ENCODE results near the gene SYNJ2.

Gene SYNJ2

GRCh38 chr6:158000530-158001307 lies 19.1 kb downstream of the SYNJ2 start:
- Histone ChIP-seq H3K4me3 (ENCODE audit: low read length in 2 of 2) (no peak overlapping the region), H3K9ac (ENCODE audit: low read length in 2 of 2) (no peak overlapping the region), H3K27ac (ENCODE audit: low read length) (no peak overlapping the region), H3K9me3 (ENCODE audit: control insufficient read depth in 2 of 2, low read length in 2 of 2) (no peaks in the 10 kb centered on the region), H3K27me3 (ENCODE audit: control insufficient read depth in 1 of 2, insufficient read depth in 2 of 2, low read length in 2 of 2) (no peaks in the 10 kb centered on the region), H3K4me1 (ENCODE audit: control insufficient read depth, insufficient read depth, low read length) (peaks cover 44% of the 10 kb centered on the region), H3K36me3 (ENCODE audit: control insufficient read depth in 2 of 2, insufficient read depth in 2 of 2, low read length in 2 of 2) (peaks cover 0 to 4% of the 10 kb centered on the region in 2 donors)

- H3K4me3 ChIP-seq (ENCODE audit: low read length in 2 of 2) = peak overlapping the region in 1 of 2 donors; percentile 44
- peak overlapping the region in 1 of 2 donors; percentile 47 for H3K9ac ChIP-seq (ENCODE audit: low read length in 2 of 2)
- H3K27ac ChIP-seq (ENCODE audit: low read length) = peak overlapping the region; percentile 89
- H3K4me1 ChIP-seq (ENCODE audit: control insufficient read depth, insufficient read depth, low read length) = peaks cover 49% of the 10 kb centered on the region
- H3K36me3 ChIP-seq (ENCODE audit: control insufficient read depth in 2 of 2, insufficient read depth in 2 of 2, low read length in 2 of 2) = peaks cover 0 to 4% of the 10 kb centered on the region in 2 donors
- no peaks in the 10 kb centered on the region for H3K27me3 ChIP-seq (ENCODE audit: control insufficient read depth in 1 of 2, insufficient read depth in 2 of 2, low read length in 2 of 2)
- no peaks in the 10 kb centered on the region for H3K9me3 ChIP-seq (ENCODE audit: control insufficient read depth in 2 of 2, low read length in 2 of 2)
These were observed 20.7 kb downstream of the SYNJ2 start for GRCh38 chr6:158002249-158002950.

GRCh38 chr6:158002951-158003853 lies 21.5 kb downstream of the SYNJ2 start:
- H3K36me3 ChIP-seq (ENCODE audit: control insufficient read depth in 2 of 2, insufficient read depth in 2 of 2, low read length in 2 of 2) = no peaks in the 10 kb centered on the region
- H3K9me3 ChIP-seq (ENCODE audit: control insufficient read depth in 2 of 2, low read length in 2 of 2) = no peaks in the 10 kb centered on the region
- peak overlapping the region in 1 of 2 donors; percentile 47 for H3K9ac ChIP-seq (ENCODE audit: low read length in 2 of 2)
- H3K4me3 ChIP-seq (ENCODE audit: low read length in 2 of 2) = peak overlapping the region in 1 of 2 donors; percentile 44
- H3K27me3 ChIP-seq (ENCODE audit: control insufficient read depth in 1 of 2, insufficient read depth in 2 of 2, low read length in 2 of 2) = no peaks in the 10 kb centered on the region
- peaks cover 48% of the 10 kb centered on the region for H3K4me1 ChIP-seq (ENCODE audit: control insufficient read depth, insufficient read depth, low read length)
- peak overlapping the region; percentile 89 for H3K27ac ChIP-seq (ENCODE audit: low read length)

- Histone ChIP-seq H3K9me3 (ENCODE audit: control insufficient read depth in 2 of 2, low read length in 2 of 2) (no peaks in the 10 kb centered on the region), H3K9ac (ENCODE audit: low read length in 2 of 2) (no peak overlapping the region), H3K27me3 (ENCODE audit: control insufficient read depth in 1 of 2, insufficient read depth in 2 of 2, low read length in 2 of 2) (no peaks in the 10 kb centered on the region), H3K4me3 (ENCODE audit: low read length in 2 of 2) (peak overlapping the region in 1 of 2 donors; percentile 44), H3K36me3 (ENCODE audit: control insufficient read depth in 2 of 2, insufficient read depth in 2 of 2, low read length in 2 of 2) (no peaks in the 10 kb centered on the region), H3K27ac (ENCODE audit: low read length) (peak overlapping the region; percentile 89), H3K4me1 (ENCODE audit: control insufficient read depth, insufficient read depth, low read length) (peaks cover 51% of the 10 kb centered on the region)
These were observed 22.4 kb downstream of the SYNJ2 start for GRCh38 chr6:158003910-158004700.

- H3K4me3 ChIP-seq (ENCODE audit: low read length in 2 of 2) = no peak overlapping the region
- H3K27ac ChIP-seq (ENCODE audit: low read length) = peak overlapping the region; percentile 89
- H3K4me1 ChIP-seq (ENCODE audit: control insufficient read depth, insufficient read depth, low read length) = peaks cover 51% of the 10 kb centered on the region
- no peaks in the 10 kb centered on the region for H3K27me3 ChIP-seq (ENCODE audit: control insufficient read depth in 1 of 2, insufficient read depth in 2 of 2, low read length in 2 of 2)
- no peaks in the 10 kb centered on the region for H3K9me3 ChIP-seq (ENCODE audit: control insufficient read depth in 2 of 2, low read length in 2 of 2)
- H3K36me3 ChIP-seq (ENCODE audit: control insufficient read depth in 2 of 2, insufficient read depth in 2 of 2, low read length in 2 of 2) = no peaks in the 10 kb centered on the region
- H3K9ac ChIP-seq (ENCODE audit: low read length in 2 of 2) = no peak overlapping the region
These were observed 23.0 kb downstream of the SYNJ2 start for GRCh38 chr6:158004701-158005095.

GRCh38 chr6:158005626-158006180 lies 24.0 kb downstream of the SYNJ2 start:
- Histone ChIP-seq H3K36me3 (ENCODE audit: control insufficient read depth in 2 of 2, insufficient read depth in 2 of 2, low read length in 2 of 2) (no peaks in the 10 kb centered on the region), H3K4me1 (ENCODE audit: control insufficient read depth, insufficient read depth, low read length) (peaks cover 49% of the 10 kb centered on the region), H3K9ac (ENCODE audit: low read length in 2 of 2) (no peak overlapping the region), H3K4me3 (ENCODE audit: low read length in 2 of 2) (no peak overlapping the region), H3K27ac (ENCODE audit: low read length) (no peak overlapping the region), H3K27me3 (ENCODE audit: control insufficient read depth in 1 of 2, insufficient read depth in 2 of 2, low read length in 2 of 2) (no peaks in the 10 kb centered on the region), H3K9me3 (ENCODE audit: control insufficient read depth in 2 of 2, low read length in 2 of 2) (no peaks in the 10 kb centered on the region)

GRCh38 chr6:158006331-158006730 lies 24.7 kb downstream of the SYNJ2 start:
- Histone ChIP-seq H3K9ac (ENCODE audit: low read length in 2 of 2) (no peak overlapping the region), H3K36me3 (ENCODE audit: control insufficient read depth in 2 of 2, insufficient read depth in 2 of 2, low read length in 2 of 2) (no peaks in the 10 kb centered on the region), H3K27me3 (ENCODE audit: control insufficient read depth in 1 of 2, insufficient read depth in 2 of 2, low read length in 2 of 2) (no peaks in the 10 kb centered on the region), H3K4me1 (ENCODE audit: control insufficient read depth, insufficient read depth, low read length) (peaks cover 42% of the 10 kb centered on the region), H3K9me3 (ENCODE audit: control insufficient read depth in 2 of 2, low read length in 2 of 2) (no peaks in the 10 kb centered on the region), H3K4me3 (ENCODE audit: low read length in 2 of 2) (no peak overlapping the region), H3K27ac (ENCODE audit: low read length) (no peak overlapping the region)

- peaks cover 41% of the 10 kb centered on the region for H3K4me1 ChIP-seq (ENCODE audit: control insufficient read depth, insufficient read depth, low read length)
These were observed 25.3 kb downstream of the SYNJ2 start for GRCh38 chr6:158006821-158007570.

GRCh38 chr6:158008864-158009113 lies 27.1 kb downstream of the SYNJ2 start:
- no peaks in the 10 kb centered on the region for H3K36me3 ChIP-seq (ENCODE audit: control insufficient read depth in 2 of 2, insufficient read depth in 2 of 2, low read length in 2 of 2)
- H3K9me3 ChIP-seq (ENCODE audit: control insufficient read depth in 2 of 2, low read length in 2 of 2) = no peaks in the 10 kb centered on the region
- no peak overlapping the region for H3K9ac ChIP-seq (ENCODE audit: low read length in 2 of 2)
- peaks cover 24% of the 10 kb centered on the region for H3K4me1 ChIP-seq (ENCODE audit: control insufficient read depth, insufficient read depth, low read length)
- no peaks in the 10 kb centered on the region for H3K27me3 ChIP-seq (ENCODE audit: control insufficient read depth in 1 of 2, insufficient read depth in 2 of 2, low read length in 2 of 2)
- H3K27ac ChIP-seq (ENCODE audit: low read length) = no peak overlapping the region
- no peak overlapping the region for H3K4me3 ChIP-seq (ENCODE audit: low read length in 2 of 2)

More at GRCh38 chr6:158006821-158007570, 25.3 kb downstream of the SYNJ2 start:
- Histone ChIP-seq H3K9me3 (ENCODE audit: control insufficient read depth in 2 of 2, low read length in 2 of 2) (no peaks in the 10 kb centered on the region), H3K27ac (ENCODE audit: low read length) (no peak overlapping the region), H3K9ac (ENCODE audit: low read length in 2 of 2) (no peak overlapping the region), H3K4me3 (ENCODE audit: low read length in 2 of 2) (no peak overlapping the region), H3K27me3 (ENCODE audit: control insufficient read depth in 1 of 2, insufficient read depth in 2 of 2, low read length in 2 of 2) (no peaks in the 10 kb centered on the region), H3K36me3 (ENCODE audit: control insufficient read depth in 2 of 2, insufficient read depth in 2 of 2, low read length in 2 of 2) (no peaks in the 10 kb centered on the region)

All from stomach smooth muscle (tissue), 2 donors.